Stimulated activated CD4-positive, alpha-beta T cell treated with anti-CD3 and anti-CD28 coated beads, TNF-alpha, amount 100 ng/mL, for 24 hours (primary cell): ENCODE results near the gene UAP1L1.
"Not testable (repeated sequence)": the region's sequence is repeated elsewhere in the genome, so short reads cannot be mapped to it uniquely, and the experiment has no call there.

Source experiments
- DNase-seq, 3 experiments: peaks; one replicate each; pipeline ENCODE4 v3.0.0-alpha.2; 2020; ENCODE audit warnings: low read depth in 3 of 3

UAP1L1 gene, protein sequence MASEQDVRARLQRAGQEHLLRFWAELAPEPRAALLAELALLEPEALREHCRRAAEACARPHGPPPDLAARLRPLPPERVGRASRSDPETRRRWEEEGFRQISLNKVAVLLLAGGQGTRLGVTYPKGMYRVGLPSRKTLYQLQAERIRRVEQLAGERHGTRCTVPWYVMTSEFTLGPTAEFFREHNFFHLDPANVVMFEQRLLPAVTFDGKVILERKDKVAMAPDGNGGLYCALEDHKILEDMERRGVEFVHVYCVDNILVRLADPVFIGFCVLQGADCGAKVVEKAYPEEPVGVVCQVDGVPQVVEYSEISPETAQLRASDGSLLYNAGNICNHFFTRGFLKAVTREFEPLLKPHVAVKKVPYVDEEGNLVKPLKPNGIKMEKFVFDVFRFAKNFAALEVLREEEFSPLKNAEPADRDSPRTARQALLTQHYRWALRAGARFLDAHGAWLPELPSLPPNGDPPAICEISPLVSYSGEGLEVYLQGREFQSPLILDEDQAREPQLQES

DNA sequence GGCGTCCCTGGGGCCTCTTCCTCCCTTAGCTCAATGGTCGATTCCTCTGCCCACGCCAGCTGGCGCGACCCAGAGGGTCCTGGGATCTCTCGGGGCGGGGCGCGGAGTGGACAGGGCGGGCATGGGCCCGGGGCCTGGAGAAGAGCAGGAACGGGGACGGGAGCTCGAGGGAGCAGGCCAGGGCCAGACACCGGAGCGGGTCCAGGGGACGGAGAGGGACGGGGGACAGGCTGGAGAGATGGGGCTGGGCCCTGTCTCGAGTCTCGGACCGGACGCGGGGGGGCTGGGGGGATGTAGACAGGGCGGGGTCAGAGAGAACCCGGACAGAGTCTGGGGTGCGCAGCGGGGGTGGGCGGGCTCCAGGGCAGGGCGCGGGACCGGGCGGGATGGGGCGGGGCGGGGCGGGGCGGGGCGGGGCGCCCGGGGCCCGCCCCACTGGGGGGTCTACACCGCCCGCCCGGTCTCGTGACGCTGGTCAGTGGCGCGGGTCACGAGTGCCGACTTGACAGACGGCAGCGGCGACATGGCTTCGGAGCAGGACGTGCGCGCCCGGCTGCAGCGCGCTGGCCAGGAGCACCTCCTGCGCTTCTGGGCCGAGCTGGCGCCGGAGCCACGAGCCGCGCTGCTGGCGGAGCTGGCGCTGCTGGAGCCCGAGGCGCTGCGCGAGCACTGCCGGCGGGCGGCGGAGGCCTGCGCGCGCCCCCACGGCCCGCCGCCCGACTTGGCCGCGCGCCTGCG lies at the start of gene UAP1L1:
TSS of gene UAP1L1 (plus strand) at position 508 of the 738 bp plus-strand sequence. CDS start at position 524, 16 bp downstream.
- peak in 2 of 3 experiments; percentile 21 to 54 for DNase-seq

GRCh38 chr9:137028263-137029057 lies 48.9 kb upstream of the UAP1L1 start:
- DNase-seq: peak in 2 of 3 experiments; percentile 45 to 67

DNA sequence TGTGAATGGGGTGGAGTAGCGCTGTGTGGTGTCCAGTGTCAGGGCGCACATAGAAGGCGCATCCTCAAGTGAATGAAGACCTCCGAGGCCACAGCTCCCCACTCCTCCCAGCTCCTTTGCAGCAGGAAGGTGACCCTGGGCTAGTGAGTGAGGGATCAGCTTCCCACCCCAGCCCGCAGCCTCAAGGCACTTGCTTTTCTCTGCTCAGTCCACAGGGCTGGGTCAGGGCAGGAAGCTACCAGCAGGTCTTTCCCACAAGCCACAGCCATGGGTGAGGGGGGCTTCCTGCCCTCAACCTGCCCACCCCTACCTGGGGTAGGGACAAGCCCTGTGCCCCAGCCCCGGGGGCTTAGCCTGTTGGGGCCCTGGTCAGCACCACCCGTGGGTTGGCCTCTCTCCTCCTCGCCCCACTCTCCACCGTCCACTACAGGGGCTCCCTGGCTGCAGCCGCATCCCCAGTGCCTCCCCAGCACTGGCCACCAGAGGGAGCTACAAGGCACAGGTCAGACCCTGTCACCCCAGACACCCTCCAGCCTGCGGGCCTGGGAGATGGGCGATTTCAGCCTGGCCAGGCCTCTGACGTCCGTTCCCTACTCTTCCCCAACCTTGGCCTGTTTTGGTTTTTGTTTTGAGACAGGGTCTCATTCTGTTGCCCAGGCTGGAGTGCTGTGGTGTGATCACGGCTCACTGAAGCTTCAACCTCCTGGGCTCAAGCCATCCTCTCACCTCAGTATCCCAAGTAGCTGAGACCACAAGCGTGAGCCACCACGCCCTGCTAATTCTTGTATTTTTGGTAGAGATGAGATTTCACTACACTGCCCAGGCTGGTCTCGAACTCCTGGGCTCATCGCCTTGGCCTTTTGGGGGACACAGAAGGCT lies 48.0 kb upstream of the UAP1L1 start:
- DNase-seq: peak; percentile 35 to 73 (median 52)

- DNase-seq: no peak
These were observed 47.3 kb upstream of the UAP1L1 start for GRCh38 chr9:137030006-137030405.

GRCh38 chr9:137030538-137031527 lies 46.5 kb upstream of the UAP1L1 start:
- peak in 1 of 3 experiments; percentile 46 for DNase-seq

GRCh38 chr9:137031904-137032640 lies 45.2 kb upstream of the UAP1L1 start, which contains the start of gene FUT7:
FUT7 (minus strand) TSS chr9:137032088; CDS start chr9:137031991, 97 bp downstream.
- DNase-seq: no peak

DNA sequence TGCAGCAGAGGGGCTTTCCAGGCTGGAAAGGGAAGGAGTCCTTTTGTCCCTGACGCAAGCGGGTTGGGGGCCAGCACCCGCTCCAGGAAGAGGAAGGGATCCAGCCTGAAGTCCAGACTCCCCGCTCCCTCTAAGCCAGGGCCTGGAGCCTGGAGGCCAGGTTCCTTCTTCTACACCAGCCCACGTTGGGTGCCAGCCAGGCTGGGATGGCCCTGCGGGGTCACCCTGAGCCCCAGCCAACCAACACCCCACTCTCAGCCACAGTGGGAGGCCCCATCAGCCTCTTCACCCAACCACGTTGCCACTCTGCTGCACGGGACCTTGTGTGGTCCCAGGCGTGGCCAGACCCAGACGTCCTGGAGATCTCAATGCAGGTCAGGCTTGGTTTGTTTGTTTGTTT lies 44.5 kb upstream of the UAP1L1 start:
- no peak for DNase-seq

DNA sequence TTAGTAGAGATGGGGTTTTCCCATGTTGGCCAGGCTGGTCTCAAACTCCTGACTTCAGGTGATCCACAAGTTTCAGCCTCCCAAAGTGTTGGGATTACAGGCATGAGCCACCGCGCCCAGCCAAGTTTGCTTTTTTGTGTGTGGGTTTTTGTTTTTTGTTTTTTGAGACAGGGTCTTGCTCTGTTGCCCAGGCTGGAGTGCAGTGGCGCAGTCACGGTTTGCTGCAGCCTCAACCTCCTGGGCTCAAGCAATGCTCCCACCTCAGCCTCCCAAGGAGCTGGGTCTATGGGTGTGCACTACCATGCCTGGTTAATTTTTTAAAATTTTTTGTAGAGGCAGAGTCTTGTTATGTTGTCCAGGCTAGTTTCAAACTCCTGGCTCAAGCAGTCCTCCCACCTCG lies 43.8 kb upstream of the UAP1L1 start:
- DNase-seq: not testable (repeated sequence)

DNA sequence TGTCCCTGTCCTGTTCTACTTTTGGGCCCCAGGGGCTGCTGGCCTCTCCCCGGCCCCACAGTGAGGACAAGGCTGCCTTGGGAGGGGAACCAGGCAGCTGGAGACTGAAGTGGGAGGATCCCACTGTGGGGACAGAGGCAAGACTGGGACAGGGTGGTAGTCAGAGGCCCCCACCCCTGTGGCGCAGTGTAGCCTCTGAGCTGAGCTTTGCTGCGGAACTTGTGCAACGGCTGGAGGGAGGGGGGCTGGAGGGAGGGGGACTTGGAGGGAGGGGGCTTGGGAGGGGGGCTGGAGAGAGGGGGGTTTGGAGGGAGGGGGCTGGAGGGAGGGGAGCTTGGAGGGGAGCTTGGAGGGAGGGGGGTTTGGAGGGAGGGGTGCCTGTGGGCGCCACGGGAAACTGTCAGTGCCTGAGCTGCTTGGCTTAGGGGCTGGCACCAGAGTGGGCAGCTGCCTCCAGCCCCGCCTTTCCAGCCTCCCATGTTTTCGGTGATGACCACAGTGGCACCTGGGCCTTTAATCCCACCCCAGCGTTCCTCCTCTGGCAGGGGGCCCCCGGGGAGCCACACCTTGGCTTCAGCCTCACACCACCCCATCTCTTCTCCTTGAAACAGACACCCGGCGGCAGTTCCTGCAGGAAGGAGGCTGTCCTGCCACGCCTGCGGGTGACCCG lies 43.1 kb upstream of the UAP1L1 start:
- DNase-seq: no peak

- peak; percentile 68 to 86 (median 76) for DNase-seq
These were observed 42.4 kb upstream of the UAP1L1 start for GRCh38 chr9:137034709-137035506.

GRCh38 chr9:137035507-137035834 lies 41.8 kb upstream of the UAP1L1 start:
- no peak for DNase-seq

- no peak for DNase-seq
These were observed 41.4 kb upstream of the UAP1L1 start for GRCh38 chr9:137035937-137036336.

- DNase-seq: no peak
These were observed 40.3 kb upstream of the UAP1L1 start for GRCh38 chr9:137037035-137037434.

GRCh38 chr9:137037483-137037882 lies 39.8 kb upstream of the UAP1L1 start:
- no peak for DNase-seq

DNA sequence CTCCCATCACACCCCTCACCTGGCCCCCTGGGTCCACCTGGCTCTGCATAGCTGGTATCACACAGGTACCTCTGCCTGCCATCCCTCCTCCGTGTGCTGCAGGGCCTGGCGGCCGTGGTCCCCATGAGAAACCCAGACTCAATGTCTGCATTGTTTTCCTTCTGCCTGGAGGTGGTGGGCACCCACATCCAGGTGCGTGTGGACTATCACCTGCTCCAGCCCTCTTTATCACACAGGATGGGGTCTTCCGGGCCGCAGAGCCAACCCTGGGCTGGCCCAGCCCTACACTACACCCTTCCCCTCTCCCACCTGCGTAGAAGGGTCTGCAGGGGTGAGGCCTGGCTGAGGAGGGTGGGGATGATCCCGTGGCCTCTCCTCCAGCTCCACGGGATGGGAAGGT lies 38.4 kb upstream of the UAP1L1 start:
- DNase-seq: no peak

DNA sequence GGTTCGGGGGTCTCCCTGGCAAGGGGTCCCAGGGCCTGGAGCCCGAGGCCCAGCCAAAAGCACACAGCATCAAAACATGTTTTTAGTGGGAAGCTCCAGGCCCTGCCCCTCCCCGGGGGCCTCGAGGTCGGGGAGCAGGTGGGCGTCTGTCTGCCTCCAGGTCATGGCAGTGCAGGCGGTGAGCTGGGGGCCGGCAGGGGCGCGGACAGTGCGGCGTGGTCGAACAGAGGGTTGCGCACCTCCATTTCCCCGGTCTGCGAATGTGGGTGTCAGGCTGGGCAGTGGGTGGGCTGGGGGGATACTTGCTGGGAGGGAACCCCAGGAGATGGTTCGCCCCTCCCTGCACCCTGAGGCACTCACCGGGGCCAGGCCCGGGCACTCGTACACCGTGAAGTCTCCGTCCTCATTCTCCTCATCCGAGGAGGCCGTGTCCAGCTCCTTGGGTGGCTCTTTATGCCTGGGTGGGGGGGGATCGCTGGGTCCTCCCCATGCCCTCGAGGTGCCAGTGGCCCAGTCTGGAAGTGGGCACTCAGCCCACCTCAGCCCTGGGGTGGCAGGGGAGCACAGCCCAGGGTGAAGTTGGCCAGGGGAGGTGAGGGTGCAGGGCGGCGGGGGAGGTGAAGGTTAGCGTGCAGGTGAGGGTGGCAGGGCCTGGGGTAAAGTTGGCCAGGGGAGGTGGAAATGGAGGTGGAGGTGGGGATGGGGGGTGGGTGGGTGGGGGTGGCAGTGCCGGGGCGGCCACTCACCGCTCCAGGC lies 37.5 kb upstream of the UAP1L1 start:
- DNase-seq: no peak

DNA sequence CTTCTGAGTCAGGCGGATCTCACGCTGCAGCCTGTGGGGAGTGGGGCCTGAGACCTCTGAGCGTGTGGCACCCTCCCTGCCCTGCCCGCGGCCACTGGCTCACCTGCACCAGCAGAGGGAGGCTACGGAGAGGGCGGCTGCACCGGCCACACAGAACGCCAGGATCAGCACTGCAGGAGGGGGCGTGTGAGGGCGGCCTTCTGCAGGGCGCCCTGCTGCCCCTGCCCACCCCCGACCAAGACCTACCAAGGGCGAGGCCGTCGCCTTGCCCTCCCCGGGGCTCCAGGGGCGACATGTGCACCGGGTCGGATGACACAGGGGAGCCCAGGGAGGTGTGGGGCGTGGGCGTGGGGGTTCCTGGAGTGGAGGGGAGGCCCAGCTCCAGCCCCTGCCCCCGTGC lies 36.7 kb upstream of the UAP1L1 start:
- DNase-seq: no peak
